NCI-H1105 (cell line): ENCODE data around the gene HEY2.

Source experiments
- DNase-seq: peaks from one replicate; lab custom pipeline; 2025; lab: John Stamatoyannopoulos, UW

The HEY2 gene

GRCh38 chr6:125743604-125744003, 5.8 kb upstream of the HEY2 start:
- no peak for DNase-seq

DNA sequence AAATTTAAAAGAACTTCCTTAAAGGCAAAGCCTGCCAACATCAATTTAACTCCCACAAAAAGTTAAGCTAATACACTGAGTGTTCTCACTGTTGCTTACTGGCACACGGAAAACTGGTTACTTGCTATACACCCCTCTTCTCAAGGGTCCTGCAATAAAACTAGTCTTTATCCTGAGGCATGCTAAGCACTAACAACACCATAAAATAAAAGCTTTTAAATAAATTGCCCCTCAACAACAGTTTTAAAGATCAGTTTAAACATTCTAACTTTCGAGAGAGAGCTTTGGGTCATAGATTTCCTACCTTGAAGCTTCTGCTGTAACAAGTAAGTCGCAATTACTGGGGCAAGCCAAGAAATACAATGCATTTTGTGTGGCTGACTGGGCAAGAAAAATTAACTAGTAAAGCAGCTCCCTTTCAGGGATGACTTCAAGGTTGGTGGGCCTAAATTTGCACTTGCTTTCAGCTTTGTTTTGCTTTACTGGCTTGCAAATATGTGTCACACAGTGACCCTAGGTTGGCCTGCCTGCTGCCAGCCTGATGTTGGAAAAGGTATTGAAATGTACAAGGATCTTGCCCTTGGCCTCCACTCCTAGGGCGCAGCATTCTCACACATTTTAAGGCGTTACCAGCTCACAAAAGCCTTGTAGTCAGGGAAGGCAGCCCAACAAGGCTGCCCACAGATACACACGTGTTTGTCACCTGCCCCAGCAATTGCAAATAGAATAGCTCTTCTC, 4.0 kb upstream of the HEY2 start:
- no peak for DNase-seq

DNA sequence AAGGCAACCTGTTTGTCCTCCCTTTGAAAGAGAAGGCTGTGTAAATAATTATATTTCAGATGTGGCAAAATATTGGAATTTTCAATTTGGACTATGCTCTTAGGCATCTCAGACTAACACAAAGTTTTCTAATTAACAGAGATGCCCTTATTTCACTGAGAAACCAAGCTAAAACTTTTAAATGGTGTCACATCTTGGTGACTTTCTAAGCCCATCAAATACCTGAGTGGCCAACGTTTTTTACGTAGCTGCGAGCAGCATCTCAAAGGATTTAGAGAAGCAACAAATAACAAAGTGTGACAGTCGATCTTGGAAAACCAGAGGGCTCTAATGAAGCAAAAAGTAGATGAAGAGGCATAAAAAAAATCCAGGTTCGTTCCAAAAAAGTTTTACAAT, 3.4 kb upstream of the HEY2 start:
- no peak for DNase-seq

- no peak for DNase-seq
These were observed 2.5 kb upstream of the HEY2 start for GRCh38 chr6:125746731-125747588.

DNA sequence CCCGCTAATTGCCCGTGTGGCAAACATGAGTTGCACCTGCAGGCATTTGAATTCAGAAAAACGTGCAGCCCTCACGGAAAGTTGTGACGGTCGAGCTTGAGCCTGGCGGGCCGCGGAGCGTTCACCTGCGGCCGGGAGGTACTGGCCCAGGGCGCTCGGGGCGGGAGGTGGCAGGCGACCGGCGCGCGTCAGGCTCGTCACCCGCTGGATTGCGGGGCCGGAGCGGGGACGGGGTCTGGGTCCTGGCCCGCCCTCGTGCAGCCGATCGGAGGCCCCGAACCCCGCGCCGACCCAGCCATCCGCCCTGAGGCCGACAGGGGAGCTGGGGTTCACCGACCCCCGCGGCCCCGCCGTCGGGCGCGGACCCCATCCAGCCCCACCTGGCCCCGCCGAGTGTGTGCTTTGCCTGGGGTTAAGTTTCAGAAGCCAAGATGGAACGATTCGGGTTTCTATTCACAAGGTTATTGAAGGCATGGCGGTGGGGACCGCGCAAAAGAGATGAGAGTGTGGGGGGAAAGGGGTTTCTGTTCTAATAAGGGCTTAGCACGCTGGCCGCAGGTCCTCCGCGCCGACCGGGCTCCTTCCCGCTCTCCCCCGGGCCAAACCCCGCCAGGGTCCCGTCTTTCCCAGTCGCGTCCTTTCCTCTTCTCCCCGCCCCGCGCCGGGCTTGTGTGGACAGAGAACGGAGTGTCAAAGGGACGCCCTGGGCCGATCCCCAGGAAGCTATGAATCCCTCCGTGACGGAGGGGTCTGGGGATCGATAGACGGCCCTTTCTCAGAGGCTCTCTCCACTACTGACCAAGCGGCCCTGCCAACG, 1.6 kb upstream of the HEY2 start:
- DNase-seq: peak; percentile 87

GRCh38 chr6:125748406-125749172, 843 bp upstream of the HEY2 start:
- DNase-seq: peak; percentile 60

- DNase-seq: peak; percentile 79
These were observed 646 bp downstream of the HEY2 start for GRCh38 chr6:125749865-125750691.

DNA sequence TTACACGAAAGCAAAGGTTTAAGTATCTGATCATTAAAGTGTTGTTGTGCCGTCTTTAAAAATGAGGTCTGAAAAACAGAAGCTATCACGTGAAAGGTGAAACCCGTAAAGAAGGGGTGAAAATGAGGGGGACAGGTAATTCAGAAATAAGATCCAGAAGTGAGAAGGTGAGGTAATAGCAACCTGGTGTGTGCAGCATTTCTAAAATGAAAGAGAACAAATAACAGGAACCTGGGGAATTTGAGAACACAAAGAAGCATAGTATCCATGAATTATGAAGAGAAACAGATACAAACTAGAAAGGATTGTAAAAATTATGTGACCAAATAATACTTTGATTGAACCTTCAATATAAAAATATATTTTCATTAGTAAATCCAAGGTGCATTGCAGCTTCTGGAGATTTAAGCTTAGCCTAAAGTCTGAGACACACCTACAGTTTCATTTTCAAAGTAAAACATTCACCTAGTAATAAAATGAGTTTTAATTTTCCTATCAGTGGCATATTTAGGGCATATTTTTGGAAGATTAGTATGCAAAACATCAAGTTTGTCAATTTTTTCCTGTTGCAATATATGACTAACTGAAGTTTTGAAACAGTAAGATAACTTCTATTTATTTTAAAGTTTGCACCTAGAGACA, 1.4 kb downstream of the HEY2 start:
- no peak for DNase-seq

GRCh38 chr6:125751334-125751916, 2.0 kb downstream of the HEY2 start:
- no peak for DNase-seq

- no peak for DNase-seq
These were observed 3.3 kb downstream of the HEY2 start for GRCh38 chr6:125752773-125753172.

GRCh38 chr6:125753218-125753936, 3.9 kb downstream of the HEY2 start:
- DNase-seq: no peak

- no peak for DNase-seq
These were observed 4.5 kb downstream of the HEY2 start for GRCh38 chr6:125753937-125754259.

- no peak for DNase-seq
These were observed 5.1 kb downstream of the HEY2 start for GRCh38 chr6:125754566-125754965.

GRCh38 chr6:125759184-125759902, 9.9 kb downstream of the HEY2 start:
- no peak for DNase-seq

DNA sequence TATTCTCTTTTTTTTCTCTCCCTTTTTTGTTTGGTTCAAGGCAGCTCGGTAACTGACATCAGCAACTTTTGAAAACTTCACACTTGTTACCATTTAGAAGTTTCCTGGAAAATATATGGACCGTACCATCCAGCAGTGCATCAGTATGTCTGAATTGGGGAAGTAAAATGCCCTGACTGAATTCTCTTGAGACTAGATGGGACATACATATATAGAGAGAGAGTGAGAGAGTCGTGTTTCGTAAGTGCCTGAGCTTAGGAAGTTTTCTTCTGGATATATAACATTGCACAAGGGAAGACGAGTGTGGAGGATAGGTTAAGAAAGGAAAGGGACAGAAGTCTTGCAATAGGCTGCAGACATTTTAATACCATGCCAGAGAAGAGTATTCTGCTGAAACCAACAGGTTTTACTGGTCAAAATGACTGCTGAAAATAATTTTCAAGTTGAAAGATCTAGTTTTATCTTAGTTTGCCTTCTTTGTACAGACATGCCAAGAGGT, 10.6 kb downstream of the HEY2 start:
- no peak for DNase-seq

GRCh38 chr6:125764121-125764671, 14.8 kb downstream of the HEY2 start:
- DNase-seq: no peak

DNA sequence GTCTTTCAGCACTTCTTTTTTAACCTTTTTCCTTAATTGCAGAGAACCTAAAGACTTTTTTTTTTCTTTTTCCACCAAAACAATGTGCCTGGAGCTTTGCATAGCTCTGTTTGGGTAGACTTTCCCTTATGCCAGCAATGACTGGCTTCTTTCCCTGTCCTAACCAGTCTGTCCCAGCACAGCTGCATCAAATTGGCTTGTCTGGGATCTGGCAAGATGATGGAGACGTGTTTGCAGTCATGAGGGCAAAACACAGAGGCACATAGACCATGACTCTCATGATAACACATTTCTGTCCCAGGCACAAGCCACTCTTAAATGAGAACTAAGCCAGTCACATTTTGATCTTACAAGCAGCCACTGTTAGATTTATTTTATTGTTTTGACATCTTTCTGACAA, 16.5 kb downstream of the HEY2 start:
- DNase-seq: no peak

DNA sequence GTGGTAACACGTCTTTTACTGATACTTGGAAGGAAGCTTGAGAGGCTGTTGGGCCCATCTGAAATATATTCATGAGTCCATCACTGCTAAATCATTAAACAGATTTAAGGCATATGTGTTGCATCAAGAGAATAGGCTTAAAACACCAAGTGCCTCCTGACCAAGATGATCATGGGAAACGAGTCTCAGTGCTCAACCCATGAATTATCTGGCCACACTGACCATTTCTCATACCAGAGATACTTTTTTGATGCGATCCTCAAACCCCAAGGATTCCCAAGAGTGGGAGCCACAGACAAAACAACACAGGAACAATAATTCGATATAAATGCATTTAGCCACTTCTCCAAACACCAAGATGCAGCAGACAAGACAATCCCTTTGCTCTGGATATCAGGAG, 17.2 kb downstream of the HEY2 start:
- DNase-seq: no peak
